ENCODE data around the gene BBS10.

DNA sequence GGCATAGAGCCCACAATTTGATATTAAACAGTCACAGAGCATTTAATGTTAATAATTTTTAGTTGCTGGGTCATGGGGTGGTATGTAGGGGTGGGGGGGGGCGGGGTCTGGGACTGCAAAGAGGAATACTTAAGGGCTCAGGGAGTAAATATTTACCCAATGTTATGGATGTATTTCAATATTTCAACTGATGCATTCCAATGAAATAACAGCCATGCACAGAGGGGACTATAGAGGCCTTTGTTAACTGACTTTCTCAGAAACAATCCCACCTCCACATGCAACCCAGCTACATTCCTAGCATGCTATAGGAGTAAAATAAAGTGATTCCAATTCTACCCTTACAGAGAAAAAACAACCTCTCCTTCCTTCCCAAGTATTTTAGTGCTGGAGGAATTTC lies 7.9 kb upstream of the BBS10 start:
- TF ChIP-seq CTCF (conservative IDR thresholded peaks at IDR 0.05; ENCODE audit: low read length) (no peak), EZH2phosphoT487 (IDR thresholded peaks at IDR 0.05; ENCODE audit: borderline replicate concordance) (no peak)

Data from Loucy (cell line).